D721Med (cell line): ENCODE results near the gene INPP4B.

ENCODE experiments used
- DNase-seq: peaks from one replicate; pipeline ENCODE4 v3.0.0; 2011; ENCODE audit warnings: low spot score; ENCODE audit not compliant: insufficient read length
- FAIRE-seq: peaks from 2 replicates; lab custom pipeline; 2011; peaks lifted over from hg19 to GRCh38; lab: Jason Lieb, UNC
- CTCF ChIP-seq: IDR thresholded peaks from 2 replicates; pipeline ENCODE4 v1.5.1; 2012; ENCODE audit warnings: mild to moderate bottlenecking, control low read depth; ENCODE audit not compliant: insufficient read depth; ENCODE audit errors: missing control alignments

INPP4B gene

GRCh38 chr4:142614621-142615323 is 231.3 kb downstream of the INPP4B start:
- DNase-seq, result no peak
- FAIRE-seq, result no peak
- TF ChIP-seq CTCF, result no peak

GRCh38 chr4:142607976-142608375 is 238.1 kb downstream of the INPP4B start:
- no peak for TF ChIP-seq CTCF
- DNase-seq, result no peak
- FAIRE-seq, result no peak

GRCh38 chr4:142600952-142601351 is 245.1 kb downstream of the INPP4B start:
- no peak for DNase-seq
- FAIRE-seq, result no peak
- TF ChIP-seq CTCF, result no peak

DNA sequence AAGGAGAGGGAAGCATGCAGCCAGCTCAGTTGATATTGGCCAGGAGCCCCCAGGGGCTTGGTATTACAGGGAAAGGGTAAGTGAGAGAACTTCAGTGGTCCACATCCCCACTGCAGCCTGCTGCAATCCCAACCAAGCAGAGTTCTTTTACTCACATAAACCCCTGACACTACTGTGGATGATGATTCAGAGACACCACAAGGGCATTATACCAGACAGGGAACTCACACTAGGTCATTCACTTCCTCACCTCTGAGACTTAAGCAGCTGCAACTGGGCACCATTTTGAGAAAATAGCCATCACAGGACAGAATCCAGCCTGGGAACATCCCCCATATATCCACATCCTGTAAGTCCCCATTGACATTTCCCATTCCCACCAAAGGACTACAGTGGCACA is 248.0 kb downstream of the INPP4B start:
- FAIRE-seq, result no peak
- no peak for TF ChIP-seq CTCF
- no peak for DNase-seq

DNA sequence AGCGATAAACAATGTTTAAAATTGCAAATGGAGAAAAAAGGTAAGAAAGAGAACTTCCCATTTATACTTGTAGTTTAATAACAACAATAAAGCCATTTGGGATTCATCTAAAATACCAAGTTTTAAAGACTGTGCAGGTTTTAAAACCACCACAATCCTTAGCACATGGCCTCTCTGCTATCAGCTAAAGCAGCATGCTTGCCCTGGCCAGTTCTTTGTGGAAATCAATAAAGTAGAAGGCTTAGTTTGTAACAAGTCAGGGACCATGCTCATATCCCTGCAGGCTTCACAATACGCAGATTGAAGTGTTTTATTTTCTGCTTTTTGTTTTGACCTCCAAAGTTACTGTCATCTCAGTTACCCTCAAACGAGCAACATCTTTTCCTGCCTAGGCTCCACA is 249.5 kb downstream of the INPP4B start:
- FAIRE-seq (no peak), DNase-seq (no peak)
- TF ChIP-seq CTCF, result no peak

GRCh38 chr4:142596121-142596520 is 250.0 kb downstream of the INPP4B start:
- no peak for TF ChIP-seq CTCF
- no peak for FAIRE-seq
- no peak for DNase-seq

- DNase-seq (no peak), FAIRE-seq (no peak)
- TF ChIP-seq CTCF, result no peak
Measured at GRCh38 chr4:142595222-142595871, 250.8 kb downstream of the INPP4B start.
